GM18520 (cell line): Measurements from ENCODE around the gene MAPK8.

ENCODE experiments used
- ATAC-seq: cut with Tn5 transposase; IDR thresholded peaks from one replicate; pipeline ENCODE4 v1.9.1; 2021; ENCODE audit not compliant: unreplicated experiment

MAPK8 gene

DNA sequence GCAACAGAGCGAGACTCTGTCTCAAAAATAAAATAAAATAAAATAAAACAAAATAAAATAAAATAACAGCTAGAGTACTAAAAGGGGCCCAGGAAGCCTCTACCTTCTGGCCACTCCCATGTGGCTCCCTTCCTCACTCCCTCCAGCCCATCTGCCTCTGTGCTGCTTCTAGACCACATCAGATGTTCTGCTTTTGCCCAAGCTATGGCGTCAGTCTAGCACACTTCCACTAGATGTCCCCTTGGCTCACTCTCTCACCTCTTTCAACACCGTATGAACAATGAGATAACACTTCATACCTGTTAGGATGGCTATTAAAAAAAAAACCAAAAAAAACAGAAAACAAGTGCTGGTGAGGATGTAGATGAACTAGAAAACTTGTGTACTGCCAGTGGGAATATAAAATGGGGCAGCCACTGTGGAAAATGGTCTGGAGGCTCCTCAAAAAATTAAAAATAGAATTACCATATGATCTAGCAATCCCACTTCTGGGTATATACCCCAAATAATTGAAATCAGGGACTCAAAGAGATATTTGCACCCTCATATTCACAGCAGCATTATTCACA, 166.1 kb downstream of the MAPK8 start:
- ATAC-seq = no peak

DNA sequence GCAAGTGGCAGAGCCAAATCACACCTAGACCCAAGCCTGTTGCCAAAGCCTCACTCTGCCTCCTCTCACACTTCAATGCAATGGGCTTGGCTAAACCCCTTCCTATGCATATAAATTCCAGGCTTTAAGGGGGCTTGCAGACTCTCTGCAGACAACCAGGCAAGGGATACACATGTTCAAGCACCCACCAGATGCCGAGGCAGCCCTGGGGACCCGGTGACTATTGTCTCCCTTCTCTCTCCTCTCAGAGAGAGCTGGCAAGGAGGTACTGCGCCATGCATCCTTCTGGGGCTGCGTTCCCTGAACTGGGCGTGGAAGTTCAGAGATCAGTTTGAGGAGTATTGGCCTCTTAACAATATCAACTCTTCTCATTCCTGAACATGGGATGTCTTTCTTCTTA, 167.2 kb downstream of the MAPK8 start:
- no peak for ATAC-seq

DNA sequence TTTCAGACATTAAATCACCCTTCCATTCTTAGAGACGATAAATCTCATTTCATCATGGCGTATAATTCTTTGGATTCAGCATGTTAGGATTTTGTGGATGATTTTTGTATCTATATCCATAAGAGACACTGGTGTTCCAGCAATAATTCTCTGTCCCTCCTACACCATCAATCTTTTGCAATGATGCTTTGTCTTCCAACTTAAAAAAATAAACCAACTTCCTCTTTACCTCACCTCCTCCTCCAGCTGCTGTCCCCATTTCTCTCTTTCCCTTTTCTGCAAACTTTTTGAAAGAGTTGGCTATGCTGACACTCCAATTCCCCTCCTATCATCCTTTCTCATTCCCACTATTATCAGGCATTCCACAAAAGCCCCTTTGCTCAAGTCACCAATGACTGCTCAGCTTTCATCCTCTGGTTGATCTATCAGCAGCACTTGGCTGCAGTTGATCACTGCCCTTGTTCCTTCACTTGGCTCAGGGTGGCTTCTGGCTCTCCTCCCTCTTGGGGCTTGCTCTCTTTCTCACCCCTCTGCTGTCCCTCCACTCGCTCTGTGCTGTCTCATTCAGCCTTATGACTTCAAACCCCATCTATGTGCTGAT, 168.4 kb downstream of the MAPK8 start:
- no peak for ATAC-seq

DNA sequence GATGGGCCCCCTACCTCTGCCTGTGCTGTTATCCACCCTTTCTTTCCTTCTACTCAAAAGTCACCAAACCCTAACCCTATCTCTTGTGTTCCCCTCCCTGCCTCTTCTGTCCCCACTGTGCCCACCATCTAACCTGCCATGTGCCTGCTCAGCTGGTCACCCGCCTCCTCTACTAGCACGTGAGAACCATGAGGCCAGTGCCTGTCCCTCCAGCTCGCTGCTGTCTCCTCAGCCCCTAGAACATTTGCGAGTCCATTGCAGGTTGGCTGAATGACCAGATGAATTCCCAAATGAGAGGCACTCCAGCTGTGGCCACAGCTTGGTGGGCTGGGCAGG, 169.4 kb downstream of the MAPK8 start:
- no peak for ATAC-seq

DNA sequence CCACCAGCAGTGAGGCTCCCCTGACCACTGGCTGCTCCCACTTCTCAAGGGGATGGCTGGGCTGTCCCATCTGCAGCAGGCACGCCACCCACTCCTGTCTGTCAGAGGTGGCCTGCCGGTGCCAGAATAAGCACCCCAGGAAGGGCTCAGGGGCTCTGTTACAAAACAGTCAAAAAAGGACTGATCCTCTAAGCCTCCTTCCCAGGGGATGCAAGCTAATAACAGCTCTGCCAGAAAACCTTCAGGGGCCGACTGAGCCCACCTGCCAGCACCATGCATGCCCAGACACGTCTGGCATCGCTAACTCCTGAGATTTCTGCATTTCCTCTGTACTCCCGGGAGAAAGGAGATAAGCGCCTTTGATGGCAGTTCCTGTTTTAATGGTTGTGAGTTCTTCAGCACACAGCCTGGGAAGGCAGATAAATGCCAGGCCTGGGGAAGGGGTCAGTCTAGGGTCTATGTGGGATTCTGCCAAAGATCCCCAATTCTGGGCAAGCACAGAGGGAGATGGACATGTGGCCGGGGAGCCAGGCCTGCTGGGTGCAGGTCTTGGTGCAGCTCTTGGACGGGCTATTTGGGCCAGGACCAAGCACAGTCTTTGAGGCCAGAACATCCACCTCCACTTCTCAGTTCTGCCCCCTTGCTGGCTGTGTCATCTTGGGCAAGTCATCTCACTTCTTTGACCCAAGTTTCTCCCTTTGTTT, 170.0 kb downstream of the MAPK8 start:
- no peak for ATAC-seq

DNA sequence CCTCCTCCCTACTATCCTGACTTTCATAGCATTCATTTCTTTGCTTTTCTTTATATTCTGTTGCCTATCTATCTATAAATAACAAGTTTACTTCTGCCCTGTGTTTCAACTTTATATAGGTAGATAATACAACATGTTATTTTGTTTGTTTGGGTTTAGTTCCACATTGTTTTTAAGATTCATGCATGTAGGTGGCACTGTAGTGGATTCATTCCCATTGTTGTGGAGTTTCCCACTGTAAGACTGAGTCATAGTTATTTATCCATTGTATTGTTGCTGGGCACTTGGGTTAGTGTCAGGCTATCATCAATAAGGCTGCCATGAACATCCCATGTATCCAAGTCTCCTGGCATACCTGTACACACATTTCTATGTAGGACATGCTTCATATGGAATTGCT, 170.7 kb downstream of the MAPK8 start:
- ATAC-seq = no peak

DNA sequence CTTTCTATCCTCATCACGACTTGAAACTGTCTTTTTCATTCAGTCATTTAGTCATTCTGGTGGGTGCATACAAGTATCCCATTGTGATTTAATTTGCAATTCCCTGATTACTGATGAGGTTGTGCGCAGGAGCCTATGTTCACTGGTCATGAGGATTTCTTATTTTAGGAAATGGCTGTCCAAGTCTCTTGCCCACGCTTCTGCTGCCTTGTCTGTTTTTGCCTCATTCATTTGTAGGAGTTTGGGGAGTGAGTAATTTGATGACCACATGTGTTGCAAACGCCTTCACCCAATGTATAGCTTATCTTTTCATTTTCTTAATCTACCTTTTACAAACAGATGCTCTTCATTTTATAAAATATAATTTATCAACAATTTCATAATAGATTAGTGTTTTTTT, 171.1 kb downstream of the MAPK8 start:
- ATAC-seq = no peak

DNA sequence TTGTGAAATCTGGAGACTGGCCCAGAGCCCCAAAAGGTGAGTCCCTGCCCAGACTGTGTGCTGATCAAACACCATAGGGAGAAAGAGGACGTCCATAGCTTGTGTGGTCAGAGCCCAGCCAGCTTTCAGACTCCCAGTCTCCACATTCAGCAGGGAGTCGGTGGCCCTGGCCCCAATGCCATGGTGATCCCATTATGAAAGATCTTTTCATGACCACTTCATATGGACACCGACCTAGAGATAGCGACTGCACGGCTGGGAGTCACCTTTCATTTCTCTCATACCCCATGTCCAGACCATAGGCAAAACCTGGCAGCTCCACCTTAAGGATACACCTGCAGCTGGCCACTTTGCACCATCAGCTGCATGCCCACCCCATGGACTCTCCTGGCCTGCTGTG, 172.0 kb downstream of the MAPK8 start:
- ATAC-seq = no peak

DNA sequence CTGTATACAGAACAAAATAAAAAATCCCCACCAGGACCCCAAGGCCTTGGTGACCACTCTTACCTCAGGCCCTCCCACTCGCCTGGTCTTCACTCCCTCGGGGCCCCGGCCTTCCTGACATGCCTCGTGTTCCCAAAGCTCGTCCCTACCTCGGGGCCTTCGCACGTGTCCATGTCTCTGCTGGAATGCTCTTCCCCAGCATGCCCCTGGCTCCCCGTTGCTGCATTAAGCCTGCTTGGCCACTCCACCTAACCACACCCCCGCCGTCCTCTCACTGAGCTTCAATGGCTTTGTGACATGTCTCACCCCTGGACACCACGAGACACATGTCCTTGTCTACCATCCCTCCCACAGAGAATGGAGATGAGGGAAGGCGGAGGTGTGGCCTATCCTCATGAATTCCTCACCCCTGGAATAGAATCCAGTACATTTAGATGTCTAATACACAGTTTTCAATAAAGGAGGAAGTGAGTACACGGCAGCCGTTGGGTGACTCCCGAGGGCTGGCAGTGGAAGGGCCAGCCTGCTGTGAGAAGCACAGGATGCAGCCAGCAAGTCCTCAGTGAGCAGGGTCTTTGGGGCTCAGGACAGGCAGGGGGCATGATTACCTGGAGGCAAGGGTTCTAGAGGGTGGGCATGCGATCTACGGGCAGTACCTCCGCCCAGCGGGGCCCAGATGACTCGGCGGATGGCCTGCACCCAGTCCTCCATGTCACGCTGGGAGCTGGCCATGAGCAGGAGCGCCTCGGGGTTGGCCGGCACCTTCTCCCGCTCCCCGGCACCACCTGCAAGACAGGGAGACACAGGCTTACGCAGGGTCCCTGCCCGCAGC, 172.7 kb downstream of the MAPK8 start:
- no peak for ATAC-seq

DNA sequence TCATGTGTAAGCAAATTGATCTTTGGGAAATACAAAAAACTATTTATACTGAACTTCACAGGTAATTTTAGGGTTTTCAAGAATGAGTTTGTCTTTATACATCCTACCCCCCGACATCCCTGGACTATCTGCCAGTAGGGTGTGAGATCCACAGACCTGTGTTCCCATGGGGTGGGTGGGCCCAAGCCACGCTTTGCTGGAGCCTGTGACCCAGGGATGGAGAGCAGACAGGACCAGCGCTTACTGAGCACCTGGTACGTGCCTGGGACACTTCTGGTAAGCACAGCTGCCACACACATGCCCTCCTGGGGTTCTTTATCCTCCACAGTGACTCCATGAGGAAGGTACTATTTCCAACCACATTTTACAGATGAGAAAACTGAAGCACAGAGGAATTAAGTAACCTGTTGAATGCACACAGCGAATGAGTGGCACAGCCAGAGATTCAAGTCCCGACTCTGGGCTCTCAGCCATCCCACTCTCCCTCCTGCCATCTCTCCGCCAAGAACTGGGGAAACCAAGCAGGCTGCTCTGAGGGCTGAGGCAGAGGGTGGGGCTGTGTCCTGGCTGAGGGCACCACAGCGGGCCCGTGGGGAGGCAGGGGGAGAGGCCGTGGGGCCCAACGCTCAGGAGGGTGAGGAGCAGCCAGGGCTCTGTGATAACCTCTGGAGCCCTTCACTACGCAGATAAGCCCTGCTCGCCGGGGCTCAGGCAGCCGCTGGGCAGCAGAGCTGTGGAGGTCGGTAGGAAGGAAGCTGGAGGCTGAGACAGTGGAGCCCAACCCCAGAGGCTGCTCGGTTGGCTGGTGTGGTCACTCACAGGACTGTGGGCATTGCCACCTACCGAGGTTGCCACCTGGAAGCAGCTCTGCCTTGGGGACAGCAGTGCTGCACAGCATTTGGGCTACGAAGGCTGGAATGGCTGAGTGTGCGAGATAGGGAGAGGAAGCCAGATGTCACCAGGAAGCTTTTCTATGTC, 174.2 kb downstream of the MAPK8 start:
- ATAC-seq = no peak

DNA sequence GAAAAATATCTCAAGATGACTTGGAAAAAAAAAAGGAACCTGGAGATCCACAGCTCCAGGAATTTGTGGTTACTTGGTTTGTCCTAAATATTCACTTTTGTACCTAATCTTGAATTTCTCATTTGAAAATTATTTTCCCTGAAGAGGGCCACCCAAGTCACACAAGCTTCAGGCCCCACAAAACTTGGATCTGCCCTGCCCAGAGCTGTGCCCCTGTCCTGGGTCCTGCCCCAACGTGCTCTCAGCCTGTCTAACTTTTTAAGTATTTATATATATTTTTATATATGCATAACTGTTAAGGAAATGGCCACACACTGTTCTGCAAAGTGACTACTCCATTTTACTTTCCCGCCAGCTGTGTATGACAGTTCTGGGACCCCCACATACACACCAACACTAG, 174.9 kb downstream of the MAPK8 start:
- no peak for ATAC-seq

DNA sequence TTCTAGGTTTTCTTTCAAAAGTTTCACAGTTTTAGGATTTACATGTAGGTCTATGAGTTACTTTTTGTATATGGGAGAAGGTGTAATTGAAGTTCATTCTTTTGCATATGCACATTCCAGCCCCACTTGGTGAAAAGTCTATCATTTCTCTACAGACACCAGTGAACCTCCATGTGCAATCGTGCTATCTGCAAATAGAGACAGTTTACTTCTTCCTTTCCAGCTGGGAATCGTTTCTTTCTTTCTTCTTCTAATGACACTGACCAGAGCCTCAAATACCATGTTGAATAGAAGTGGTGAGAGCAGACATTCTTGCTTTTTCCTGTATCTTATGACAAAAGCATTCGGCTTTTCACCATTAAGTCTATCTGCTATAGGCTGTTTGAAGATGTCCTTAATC, 175.7 kb downstream of the MAPK8 start:
- ATAC-seq = no peak

DNA sequence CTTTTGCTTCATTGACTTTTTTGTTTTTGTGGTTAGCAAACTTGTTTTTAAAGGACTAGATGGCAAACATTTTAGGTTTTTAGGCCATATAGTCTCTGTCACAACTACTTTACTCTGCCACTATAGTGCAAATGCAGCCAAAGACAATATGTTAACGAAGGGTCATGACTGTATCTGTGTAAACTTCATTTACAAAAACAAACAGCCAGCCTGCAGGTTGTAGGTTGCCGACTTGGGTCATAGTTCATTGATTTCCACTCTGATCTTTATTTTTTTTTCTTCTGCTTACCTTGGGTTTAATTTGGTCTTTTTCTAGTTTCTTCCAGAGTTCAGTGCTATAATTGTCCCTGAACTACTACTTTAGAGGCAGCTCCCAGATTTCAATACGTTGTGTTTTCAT, 178.4 kb downstream of the MAPK8 start:
- ATAC-seq = no peak

DNA sequence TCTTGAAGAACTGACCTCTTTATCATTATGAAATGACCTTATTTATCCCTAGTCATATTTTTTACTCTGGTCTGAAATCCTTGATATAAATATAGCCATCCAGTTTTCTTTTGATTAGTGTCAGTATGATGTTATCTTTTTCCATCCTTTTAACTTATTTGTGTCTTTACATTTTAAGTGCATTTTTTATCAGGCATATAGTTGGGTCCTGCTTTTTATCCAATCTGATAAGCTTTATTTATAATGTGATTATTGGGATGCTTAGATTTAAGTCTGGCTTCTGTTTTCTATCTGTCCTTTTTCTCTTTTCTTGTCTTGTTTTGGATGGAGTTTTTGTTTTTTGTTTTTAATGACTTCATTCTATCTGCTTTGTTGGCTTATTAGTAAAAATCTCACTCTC, 179.2 kb downstream of the MAPK8 start:
- no peak for ATAC-seq

DNA sequence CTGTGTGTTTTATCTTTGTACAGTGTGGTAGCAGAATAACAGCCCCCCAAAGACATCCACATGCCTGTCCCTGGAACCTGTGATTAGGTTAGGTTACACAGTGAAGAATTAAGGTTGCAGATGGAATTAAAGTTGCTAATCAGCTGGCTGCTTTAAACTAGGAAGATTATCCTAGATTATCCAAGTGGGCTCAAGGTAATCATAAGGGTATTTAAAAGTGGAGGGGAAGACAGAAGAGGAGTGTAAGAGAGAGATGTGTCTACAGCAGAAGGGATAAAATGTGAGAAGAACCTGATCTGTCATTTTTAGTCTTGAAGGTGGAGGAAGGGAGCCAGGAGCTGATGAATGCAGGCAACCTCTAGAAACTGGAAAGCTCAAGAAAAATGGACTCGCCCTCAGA, 180.8 kb downstream of the MAPK8 start:
- ATAC-seq = no peak
